GM23248 (cell line): ENCODE data around the gene OAF.

ENCODE experiments used
- EZH2 ChIP-seq: fragments of 200-600 bp; sonication (generic); IDR thresholded peaks from 2 replicates; pipeline ENCODE4 v1.6.1; 2018; ENCODE audit warnings: antibody characterized with exemption, mild to moderate bottlenecking; ENCODE audit not compliant: insufficient read depth, poor library complexity, severe bottlenecking
- EZH2phosphoT487 ChIP-seq: fragments of 200-600 bp; sonication (generic); IDR thresholded peaks from 2 replicates; pipeline ENCODE4 v1.6.1; 2018; ENCODE audit warnings: antibody characterized with exemption, moderate library complexity, mild to moderate bottlenecking, low read depth; ENCODE audit not compliant: insufficient read depth

DNA sequence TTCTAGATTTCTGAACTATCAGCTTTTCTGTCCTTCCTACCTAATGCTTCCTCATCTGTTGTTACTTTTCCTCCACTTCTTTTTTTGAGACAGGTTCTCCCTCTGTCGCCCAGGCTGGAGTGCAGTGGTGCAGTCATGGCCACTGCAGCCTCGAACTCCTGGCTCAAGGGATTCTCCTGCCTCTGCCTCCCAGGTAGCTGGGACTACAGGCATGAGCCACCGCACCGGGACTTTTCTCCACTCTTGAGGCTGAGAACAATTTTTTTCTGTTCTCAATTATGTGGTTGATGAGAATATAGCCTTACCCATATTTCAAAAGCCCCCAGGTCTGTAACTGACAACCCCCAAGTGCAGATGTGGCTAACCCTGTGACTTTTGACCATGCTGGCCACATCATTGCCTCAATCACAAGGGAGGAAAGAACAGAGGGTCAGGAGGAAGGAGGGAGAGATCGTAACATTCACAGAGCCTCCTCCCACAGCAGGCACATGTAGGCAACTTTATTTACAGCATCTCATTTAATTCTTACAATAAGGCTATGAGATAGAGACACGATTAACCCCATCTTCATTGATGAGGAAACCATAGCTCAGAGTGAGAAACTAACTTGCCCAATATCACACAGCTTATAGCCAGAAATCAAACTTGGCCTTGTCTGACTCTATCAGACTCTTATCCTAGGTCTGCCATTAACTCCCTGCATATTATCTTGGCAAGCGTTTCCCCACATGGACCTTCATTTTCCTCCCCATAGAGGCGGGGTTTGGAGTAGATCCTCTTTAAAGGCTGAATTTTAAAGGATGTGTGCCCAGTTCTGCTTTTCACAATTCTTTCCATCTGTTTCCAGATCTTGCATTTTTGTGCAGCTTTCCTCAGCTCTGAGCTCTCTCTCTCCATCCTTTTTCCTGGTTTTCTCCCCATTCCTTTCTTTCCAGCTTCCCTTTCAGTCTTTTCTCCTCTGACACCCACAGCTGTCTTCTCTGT lies 38.7 kb downstream of the OAF start:
- TF ChIP-seq EZH2 = no peak
- TF ChIP-seq EZH2phosphoT487 = no peak
